Middle frontal gyrus (tissue), 1 donor: ENCODE results near the gene KLHL18.
"Not testable (repeated sequence)": the region's sequence is repeated elsewhere in the genome, so short reads cannot be mapped to it uniquely, and the experiment has no call there.

Experiments
- DNase-seq: peaks from one replicate; pipeline ENCODE4 v3.0.0-alpha.2; 2015; ENCODE audit warnings: low spot score; ENCODE audit errors: extremely low spot score

The KLHL18 gene

GRCh38 chr3:47313341-47314055 lies 30.8 kb downstream of the KLHL18 start:
- DNase-seq = no peak

GRCh38 chr3:47314056-47314764 lies 31.5 kb downstream of the KLHL18 start:
- DNase-seq = no peak

GRCh38 chr3:47315069-47315647 lies 32.4 kb downstream of the KLHL18 start:
- DNase-seq = no peak

DNA sequence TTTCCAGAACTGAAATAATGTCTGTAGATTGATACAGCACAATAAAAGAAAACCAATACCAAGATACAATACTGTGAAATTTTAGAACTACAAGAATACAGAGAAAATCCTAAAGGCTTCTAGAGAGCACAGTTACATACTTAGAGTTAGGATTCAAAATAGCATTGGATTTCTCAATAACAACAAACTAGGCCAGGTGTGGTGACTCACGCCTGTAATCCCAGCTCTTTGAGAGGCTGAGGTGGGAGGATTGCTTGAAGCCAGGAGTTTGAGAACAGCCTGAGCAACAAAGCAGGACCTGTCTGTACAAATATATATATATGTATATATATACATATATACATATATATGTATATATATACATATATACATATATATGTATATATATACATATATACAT lies 33.4 kb downstream of the KLHL18 start:
- DNase-seq = not testable (repeated sequence)

DNA sequence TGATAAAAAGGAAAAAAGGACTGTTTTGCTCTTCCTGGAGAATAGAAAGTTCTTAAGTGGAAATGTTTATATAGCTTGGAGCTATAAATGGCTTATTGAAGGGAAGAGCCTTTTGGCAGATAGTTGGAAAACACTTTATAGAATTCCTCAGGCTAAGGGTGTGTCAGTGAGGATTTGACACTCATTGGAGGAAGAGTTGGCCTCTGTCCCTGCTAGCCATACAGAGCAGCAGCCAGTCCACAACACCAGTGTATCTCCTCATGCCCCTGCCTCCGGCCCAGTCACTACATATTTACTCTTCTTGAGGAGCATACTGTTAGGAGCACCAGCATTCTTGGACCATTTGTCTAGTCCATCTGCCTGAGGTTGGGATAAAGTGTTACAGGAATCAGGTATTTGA lies 36.2 kb downstream of the KLHL18 start:
- no peak for DNase-seq

- DNase-seq = no peak
Measured at GRCh38 chr3:47319956-47320355, 37.2 kb downstream of the KLHL18 start.

GRCh38 chr3:47323431-47324277 lies 40.9 kb downstream of the KLHL18 start:
- DNase-seq = no peak

- peak; percentile 65 for DNase-seq
Measured at GRCh38 chr3:47324278-47324865, 41.6 kb downstream of the KLHL18 start.

DNA sequence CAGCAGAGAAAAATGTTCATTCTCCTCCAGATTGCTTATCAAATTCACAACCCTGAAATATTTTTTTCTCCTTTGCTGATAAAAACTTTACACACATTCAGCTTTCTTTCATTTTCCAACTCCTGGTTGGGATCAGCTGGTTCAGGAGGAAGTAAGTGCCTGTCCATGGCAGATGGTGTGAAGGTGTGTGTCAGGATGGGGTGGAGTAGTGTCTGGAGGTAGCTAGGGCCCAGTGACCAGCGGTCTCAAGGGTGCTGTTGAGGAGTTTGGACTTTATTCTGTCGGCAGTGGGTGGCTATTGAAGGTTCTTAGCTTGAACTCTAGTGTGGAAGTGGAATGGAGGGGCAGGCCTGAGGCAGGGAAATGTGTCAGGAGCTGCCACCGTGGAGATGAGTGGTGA lies 51.2 kb downstream of the KLHL18 start:
- DNase-seq = no peak

DNA sequence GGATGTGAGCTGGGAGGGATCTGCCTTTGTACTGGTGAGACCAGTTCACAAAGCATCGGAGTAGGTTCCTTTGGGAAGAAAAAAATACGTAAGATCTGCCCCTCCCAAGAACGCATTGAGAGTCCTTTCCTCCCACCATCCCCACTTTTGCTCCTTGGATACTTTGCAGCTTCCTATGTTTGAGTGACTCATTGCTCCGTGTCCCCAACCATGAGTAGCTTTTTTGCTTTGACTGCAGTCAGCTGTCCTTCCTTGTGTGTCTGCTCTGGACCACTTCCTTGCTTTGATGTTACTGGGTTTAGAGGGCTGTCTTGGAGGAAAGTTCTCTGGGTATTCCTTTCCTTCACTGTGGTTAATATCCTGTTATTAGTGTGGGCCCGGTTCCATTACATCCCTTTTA lies 54.9 kb downstream of the KLHL18 start:
- no peak for DNase-seq

DNA sequence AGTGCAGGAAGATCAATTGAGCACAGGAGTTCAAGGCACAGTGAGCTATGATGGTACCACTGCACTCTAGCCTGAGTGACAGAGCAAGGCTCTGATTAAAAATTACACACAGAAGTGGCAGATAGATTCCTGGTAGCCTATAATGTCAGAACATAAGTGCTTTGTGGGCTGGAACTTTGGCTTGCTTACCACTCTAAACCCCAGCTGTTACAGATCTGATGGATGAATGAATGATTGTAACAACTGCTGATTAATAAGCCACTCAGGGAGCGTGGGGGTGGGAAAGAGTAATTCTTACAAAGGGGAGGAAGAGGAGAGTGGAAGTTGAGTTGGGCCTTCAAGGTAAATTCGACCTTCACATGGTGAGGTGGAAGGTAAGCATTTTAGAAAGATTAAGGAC lies 57.2 kb downstream of the KLHL18 start:
- no peak for DNase-seq

GRCh38 chr3:47340866-47341265 lies 58.1 kb downstream of the KLHL18 start:
- no peak for DNase-seq

GRCh38 chr3:47342151-47342550 lies 59.4 kb downstream of the KLHL18 start:
- DNase-seq = no peak

DNA sequence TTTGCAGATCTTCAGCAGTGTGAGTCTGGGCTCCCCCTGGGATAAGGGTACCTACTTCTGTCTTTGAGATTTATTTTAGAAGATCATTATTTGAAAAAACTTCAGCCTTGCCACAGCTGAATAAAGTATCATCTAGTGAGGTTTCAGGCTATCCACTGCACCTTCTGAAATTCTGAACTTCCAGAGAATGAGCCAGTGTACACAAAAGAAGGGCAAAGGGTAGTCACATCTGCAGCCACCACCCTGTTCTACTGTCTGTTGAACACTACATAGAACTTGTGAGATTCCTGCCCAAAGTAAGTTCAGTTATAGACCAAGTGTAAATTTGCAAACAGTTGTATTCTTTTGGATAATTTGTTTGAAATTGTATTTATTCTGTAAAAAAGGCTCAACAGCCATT lies 60.1 kb downstream of the KLHL18 start:
- DNase-seq = no peak

DNA sequence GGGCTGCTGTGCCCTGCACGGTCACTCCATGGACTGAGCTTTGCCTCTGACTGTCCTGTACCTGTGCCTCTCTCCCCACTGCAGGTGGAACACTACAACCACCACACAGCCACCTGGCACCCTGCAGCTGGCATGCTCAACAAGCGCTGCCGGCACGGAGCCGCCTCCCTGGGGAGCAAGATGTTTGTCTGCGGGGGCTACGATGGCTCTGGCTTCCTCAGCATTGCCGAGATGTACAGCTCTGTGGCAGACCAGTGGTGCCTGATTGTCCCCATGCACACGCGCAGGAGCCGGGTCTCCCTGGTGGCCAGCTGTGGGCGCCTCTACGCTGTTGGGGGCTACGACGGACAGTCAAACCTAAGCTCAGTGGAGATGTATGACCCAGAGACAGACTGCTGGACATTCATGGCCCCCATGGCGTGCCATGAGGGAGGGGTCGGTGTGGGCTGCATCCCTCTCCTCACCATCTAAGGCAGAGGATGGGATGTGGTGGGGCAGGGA lies 60.8 kb downstream of the KLHL18 start:
- no peak for DNase-seq

- DNase-seq = no peak
Measured at GRCh38 chr3:47344971-47345370, 62.2 kb downstream of the KLHL18 start.

- no peak for DNase-seq
Measured at GRCh38 chr3:47347217-47347801, 64.6 kb downstream of the KLHL18 start.

- no peak for DNase-seq
Measured at GRCh38 chr3:47348411-47349154, 65.8 kb downstream of the KLHL18 start.

GRCh38 chr3:47355010-47355409 lies 72.3 kb downstream of the KLHL18 start:
- DNase-seq = no peak

GRCh38 chr3:47356201-47356600 lies 73.5 kb downstream of the KLHL18 start:
- DNase-seq = no peak
